Renal pelvis (tissue), 4 donors: ENCODE data around the gene LRRC32. TPM values are rescaled to one million over a fixed set of nuclear protein-coding genes. Genes with fewer than 3 reads are reported as not detected.

Experiments
- DNase-seq: peaks from one replicate; pipeline ENCODE4 v3.0.0-alpha.2; 2013
- polyA plus RNA-seq, 3 donors: library from polyadenylated mRNA; unstranded; fragments of 120-200 nt; gene quantifications; one replicate each; pipeline ENCODE4 v1.2.1, GENCODE V29; 2013; ENCODE audit not compliant: insufficient read length in 3 of 3

Gene LRRC32
- polyA plus RNA-seq, 3 donors: 54.1 to 68.0 (median 61.4) TPM

- DNase-seq: no peak
Measured at GRCh38 chr11:76682684-76683083, 12.1 kb upstream of the LRRC32 start.

DNA sequence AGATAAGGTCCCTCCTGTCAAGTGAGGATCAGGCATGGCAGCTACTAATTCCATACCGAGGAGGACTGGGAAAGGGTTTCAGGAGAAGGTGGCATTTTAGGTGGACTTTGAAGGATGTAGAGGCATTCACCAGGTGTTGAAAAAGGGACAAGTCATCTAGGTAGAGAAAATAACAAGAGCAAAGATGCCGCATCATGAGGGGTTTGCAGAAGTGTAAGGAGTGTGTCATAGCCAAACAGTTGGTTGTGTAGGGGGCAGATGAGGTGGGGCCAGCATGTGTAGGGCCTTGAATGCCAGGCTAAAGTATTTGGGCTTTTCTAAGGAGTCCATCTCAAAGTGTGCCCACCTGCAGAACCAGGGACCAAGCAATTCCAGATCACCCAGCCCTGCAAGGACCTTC, 11.6 kb upstream of the LRRC32 start:
- DNase-seq: no peak

DNA sequence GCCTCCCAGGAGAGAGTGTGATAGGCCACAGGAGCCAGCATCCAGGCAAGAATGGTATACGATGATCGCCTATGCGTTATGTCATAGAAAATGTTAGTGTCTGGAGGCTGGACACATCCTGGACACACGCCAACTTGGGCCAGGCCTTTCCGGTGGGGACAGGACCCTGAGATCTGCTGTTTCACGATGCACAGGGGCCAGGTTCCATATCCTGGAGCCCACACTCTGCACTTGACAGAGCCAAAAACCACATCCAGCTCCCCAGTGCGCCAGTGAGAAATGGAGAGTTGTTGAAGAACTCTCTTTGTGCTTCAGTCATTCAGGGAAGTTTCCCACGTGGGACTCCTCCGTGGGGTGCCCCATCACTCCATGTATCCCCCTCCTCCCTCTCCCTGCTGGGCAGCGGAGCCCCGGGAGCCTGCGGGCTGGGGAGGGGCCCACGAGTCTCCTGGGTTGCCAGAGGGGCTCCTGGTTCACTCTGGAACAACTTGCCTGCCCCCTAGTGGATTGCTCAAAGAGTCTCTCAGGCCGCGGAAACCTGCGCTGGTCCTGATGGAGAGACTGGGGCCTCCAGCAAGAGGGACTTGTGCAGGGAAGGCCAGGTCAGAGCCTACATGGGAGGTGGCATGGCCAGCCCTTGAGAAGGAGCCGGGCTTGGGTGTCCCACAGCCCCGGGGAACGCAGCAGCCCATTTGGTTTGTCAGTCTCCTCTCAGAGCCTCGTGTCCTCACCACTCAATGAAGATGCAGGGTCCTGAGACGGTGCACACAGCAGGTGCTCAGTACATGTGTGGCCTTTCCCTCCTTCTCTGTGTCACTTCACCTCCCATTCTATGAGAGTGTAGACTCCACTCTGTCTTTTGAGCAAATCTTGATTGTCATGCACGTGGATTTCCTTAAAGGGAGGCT, 10.2 kb upstream of the LRRC32 start:
- DNase-seq: peak; percentile 76

DNA sequence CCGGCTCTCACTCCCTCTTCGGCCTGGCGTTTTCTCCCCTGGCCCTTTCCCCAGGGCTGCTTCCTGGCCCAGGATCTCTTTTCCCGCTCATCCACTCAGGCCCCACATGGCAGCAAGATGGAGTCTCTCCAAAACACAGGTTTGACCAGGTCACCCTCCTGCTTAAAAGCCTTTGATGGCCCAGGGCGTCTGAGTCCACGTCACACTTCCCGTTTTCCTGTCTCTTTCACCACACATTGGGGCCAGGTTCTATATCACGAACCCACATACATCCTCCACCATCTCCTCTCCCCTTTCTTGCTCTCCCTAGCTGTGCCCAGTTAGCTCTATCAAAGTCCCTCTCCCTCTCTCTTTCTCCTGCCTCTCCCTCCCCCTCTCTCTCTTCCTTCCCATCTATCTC, 7.8 kb upstream of the LRRC32 start:
- no peak for DNase-seq

DNA sequence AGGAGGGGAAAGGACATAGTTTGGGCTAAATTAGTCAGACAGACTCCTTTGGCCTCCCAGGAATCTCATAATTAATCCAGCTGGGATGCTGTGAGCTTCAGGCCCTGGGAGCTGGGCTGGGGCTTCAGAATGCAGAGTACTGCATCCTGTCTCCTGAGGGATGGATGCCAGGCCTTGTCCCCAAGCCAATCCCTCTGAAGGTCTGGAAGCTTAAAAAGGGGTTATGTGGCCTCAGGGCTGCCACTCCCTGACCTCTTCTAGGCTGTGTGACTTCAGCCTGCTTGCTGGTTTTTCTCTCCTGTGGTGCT, 6.9 kb upstream of the LRRC32 start:
- DNase-seq: no peak

GRCh38 chr11:76676636-76677457, 6.3 kb upstream of the LRRC32 start:
- no peak for DNase-seq

- no peak for DNase-seq
Measured at GRCh38 chr11:76674517-76675400, 4.2 kb upstream of the LRRC32 start.

GRCh38 chr11:76673176-76674142, 2.9 kb upstream of the LRRC32 start:
- no peak for DNase-seq

DNA sequence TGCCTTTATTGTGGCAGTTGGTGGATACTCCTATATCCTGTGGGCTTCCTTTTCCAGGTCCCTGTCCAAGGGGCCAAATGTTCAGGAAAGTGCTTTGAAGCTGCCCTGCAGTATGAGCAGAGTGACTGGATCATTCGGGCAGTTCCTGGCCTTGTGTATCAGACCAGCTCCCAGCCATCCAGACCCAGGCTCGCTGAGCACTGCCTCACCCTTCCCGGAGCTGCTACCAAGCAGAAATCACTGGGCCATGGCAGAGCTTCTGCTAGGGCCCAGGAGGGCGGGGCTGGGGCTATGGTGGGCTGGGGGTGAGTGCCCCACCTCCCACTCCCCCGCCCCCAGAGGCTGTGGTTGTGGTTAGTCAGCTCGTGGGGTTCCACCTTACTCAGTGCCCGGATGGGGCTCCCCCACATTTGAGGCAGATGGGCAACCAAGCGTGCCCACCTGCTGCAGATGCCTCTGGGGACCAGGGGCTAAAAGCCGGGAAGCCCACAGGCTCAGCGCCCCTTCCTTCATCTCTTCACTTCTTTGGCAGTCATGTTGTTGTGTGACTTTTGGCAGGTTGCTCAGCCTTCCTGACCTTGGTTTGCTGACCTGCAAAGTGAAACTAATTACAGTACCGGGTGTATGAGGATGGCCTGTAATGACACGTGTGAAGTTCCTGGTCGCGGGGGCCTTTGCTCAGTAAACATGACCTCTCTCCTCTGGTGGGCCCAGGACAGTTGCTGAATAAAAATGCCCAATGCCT, 2.1 kb upstream of the LRRC32 start:
- DNase-seq: no peak

DNA sequence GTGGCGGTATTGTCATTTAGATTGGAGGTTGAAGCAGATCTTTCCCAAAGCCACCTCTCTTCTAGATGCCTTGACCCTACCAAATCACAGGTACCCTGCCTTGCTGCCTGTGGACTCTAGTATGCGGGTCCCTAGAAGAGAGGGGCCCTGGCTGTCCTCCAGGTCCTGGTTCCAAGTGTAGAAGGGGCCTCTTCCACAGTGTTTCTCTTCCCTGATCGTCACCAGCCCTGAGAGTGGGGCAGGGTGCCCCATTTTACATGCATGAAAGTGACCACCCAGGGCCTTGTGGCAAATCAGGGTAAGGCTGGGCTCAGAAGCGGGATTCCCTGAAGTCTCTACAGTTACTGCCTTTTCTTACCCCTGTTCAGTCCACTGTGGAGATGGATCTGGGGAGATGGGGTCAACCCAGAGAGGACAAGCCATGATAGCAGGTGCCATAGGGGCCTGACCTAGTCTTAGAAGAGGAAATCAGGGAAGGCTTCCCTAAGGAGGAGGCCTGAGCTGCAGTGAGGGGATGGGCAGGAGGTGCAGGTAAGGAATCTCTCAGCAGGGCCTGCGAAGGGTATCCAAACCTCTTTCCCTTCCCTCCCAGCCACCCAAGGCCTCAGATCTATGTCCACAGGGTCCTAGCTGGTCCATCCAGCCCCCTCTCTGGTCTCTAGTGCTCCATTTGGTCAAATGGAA, 1.2 kb upstream of the LRRC32 start:
- DNase-seq: no peak

- DNase-seq: no peak
Measured at GRCh38 chr11:76671237-76671592, 668 bp upstream of the LRRC32 start.

DNA sequence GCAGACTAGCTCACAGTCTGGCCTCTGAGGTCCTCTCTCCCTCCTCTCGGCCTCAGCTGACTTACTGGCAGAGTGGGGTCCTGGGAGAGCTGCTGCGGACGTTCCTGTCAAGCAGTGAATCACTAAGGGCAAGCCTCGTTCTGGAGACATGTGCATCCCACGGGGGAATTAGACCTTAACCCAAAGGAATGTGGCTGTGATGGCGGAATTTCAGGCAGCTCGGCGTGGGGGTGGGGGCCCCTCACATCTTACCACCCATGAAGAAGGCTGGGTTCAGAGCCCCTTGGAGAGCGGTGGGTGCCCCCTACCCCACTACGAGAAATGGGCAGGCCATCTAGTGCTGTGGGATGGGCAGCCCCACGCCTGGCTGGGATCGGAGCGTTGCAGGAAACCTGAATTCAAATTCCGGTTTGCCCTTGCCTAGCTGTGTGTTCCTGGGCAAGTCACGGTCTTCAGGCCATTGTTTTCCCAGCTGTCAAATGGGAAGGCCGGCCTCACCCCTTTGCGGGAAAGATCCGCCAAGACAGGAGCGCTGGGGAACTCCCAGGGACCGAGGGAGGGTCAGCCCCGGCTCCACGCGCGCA, 554 bp downstream of the LRRC32 start:
- peak; percentile 65 for DNase-seq

DNA sequence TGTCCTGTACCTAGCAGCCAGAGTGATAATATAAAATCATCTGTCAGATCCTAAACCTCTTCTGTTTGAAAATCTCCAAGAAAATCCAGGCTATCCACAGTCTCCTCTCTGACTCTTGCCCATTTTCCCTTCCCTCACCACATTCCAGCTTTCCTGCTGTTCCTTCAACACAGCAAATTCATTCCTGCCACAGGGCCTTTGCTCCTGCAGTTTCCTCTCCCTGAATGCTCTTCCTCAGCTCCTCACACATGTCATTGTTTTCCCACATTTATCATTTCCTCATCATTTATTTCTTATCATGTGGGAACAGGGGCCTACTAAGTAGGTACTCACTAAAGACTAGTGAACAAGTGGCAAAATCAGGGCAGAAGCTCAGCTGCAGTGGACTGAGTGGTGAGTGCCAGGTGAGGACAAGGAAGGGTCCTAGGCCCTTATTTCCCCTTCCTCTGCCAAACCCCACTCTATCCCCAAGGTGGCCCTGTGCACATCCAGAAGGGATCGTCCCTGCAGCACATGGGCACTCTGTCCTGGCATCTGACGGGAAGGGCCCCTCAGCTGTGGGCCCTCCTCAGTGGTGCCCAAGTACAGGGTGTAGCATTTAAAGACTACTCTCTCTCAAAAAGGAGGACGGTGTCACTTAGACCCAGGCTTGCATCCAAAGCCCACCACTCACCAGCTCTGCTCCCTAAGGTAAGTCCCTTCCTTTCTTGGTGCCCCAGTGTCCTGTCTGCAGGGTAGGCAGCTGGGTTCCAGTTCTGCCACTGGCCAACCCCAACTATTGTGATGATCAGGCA, 2.0 kb downstream of the LRRC32 start:
- no peak for DNase-seq

DNA sequence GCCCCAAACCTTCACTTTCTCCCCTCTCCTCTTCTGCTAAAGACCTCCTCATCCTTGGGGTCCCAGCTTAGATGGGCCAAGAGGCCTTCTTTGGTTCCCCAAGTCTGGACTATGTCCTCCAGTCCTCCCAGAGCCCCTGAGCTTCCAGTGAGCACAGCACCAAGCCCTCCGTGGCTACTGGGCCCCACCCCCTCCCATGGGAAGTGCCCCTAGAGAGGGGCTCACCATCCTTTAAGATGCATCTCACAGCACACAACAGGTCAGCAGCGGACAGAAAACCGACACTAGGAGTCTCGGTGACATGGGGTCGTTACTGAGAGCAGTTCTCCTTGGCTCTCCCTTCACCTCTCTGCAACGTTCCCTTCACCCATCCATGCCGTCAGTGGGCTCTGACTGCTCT, 2.7 kb downstream of the LRRC32 start:
- no peak for DNase-seq

GRCh38 chr11:76667271-76667818, 3.2 kb downstream of the LRRC32 start:
- DNase-seq: no peak

DNA sequence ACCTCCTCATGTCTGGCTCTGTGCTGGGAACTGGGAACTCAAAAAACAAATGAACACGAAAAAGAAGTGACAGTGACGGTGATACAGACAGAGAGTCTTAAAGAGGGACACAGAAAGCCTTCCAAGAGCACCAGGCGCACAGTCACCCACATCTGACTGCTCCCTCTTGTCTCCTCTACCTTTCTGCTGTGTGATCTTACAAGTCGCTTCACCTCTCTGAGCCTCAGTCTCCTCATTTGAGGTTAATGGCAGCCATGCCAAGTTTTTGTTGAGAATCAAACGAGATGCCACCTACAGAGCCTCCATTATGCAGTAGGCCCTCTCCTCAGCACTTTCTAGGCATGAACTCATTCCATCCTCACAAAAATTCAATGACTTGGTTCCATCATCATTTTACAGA, 3.7 kb downstream of the LRRC32 start:
- no peak for DNase-seq

- DNase-seq: no peak
Measured at GRCh38 chr11:76666408-76666807, 4.1 kb downstream of the LRRC32 start.

- no peak for DNase-seq
Measured at GRCh38 chr11:76665921-76666351, 4.6 kb downstream of the LRRC32 start.
